Endothelial cell of umbilical vein (primary cell): ENCODE results near the gene C4A. TPM values are rescaled to one million over a fixed set of nuclear protein-coding genes. Genes with fewer than 3 reads are reported as not detected.
"Not testable (repeated sequence)": the region's sequence is repeated elsewhere in the genome, so short reads cannot be mapped to it uniquely, and the experiment has no call there.

Source experiments
- BruUV-seq: library from RNA; stranded (reverse); fragments of 400-500 nt; replicated peaks from 2 replicates; lab custom pipeline; 2021; lab: Mats Ljungman, UMichigan
- CTCF ChIA-PET: fragments of 300-600, 350-600 bp; sonication (Branson Sonifier 250); formaldehyde crosslinking; loops from one replicate; lab custom pipeline; 2021; ENCODE audit warnings: antibody characterized with exemption, inconsistent platforms; lab: Charles Lee
- POLR2A ChIA-PET: fragments of 300-600, 350-600 bp; sonication (Branson Sonifier 250); formaldehyde crosslinking; loops from one replicate; lab custom pipeline; 2021; ENCODE audit warnings: antibody characterized with exemption, inconsistent platforms; lab: Charles Lee
- DNase-seq: peaks from one replicate; pipeline ENCODE4 v3.0.0-alpha.2; 2011; ENCODE audit warnings: low read depth, low spot score
- FAIRE-seq: peaks from 2 replicates; lab custom pipeline; 2011; peaks lifted over from hg19 to GRCh38; lab: Jason Lieb, UNC
- H2AFZ ChIP-seq: 2 replicates; pipeline ENCODE4 v1.6.0; 2012; ENCODE audit warnings: low read depth, low read length, control low read depth, inconsistent platforms
- H3K27ac ChIP-seq: 2 replicates; pipeline ENCODE4 v1.5.1; 2011; ENCODE audit warnings: low read depth, mild to moderate bottlenecking, control low read depth, low read length, moderate library complexity; ENCODE audit not compliant: insufficient read depth
- H3K27me3 ChIP-seq, 2 experiments: 2 replicates each; pipeline versions ENCODE4 v1.6.0 to v1.6.1; 2011; ENCODE audit warnings: low read length in 2 of 2, mixed read lengths in 1 of 2; ENCODE audit not compliant: control insufficient read depth in 2 of 2, insufficient read depth in 2 of 2
- H3K36me3 ChIP-seq, 2 experiments: 2 replicates in 1 of 2; 3 replicates in 1 of 2; pipeline ENCODE4 v1.5.1; 2011; ENCODE audit warnings: low read length in 2 of 2, mild to moderate bottlenecking in 1 of 2, moderate library complexity in 1 of 2; ENCODE audit not compliant: control insufficient read depth in 2 of 2, insufficient read depth in 2 of 2; ENCODE audit errors: extremely low read depth in 1 of 2
- H3K4me1 ChIP-seq: 3 replicates; pipeline ENCODE4 v1.5.1; 2011; ENCODE audit warnings: mild to moderate bottlenecking, low read length; ENCODE audit not compliant: control insufficient read depth, insufficient read depth; ENCODE audit errors: extremely low read depth
- H3K4me2 ChIP-seq: 2 replicates; pipeline ENCODE4 v1.6.1; 2011; ENCODE audit warnings: low read length, control low read depth, mixed read lengths; ENCODE audit not compliant: insufficient read depth
- H3K4me3 ChIP-seq, 3 experiments: fragments of 200-600 bp in 1 of 3; sonication (generic), shearing (Covaris generic) in 1 of 3; replicated peaks in 1 of 3; 2 replicates each; pipeline ENCODE4 v1.5.1; 2011 to 2016; ENCODE audit warnings: control low read depth in 3 of 3, low read length in 3 of 3, mild to moderate bottlenecking in 2 of 3, inconsistent platforms in 1 of 3, low read depth in 1 of 3, moderate library complexity in 1 of 3; ENCODE audit not compliant: insufficient read depth in 1 of 3
- H3K79me2 ChIP-seq: 2 replicates; pipeline ENCODE4 v1.6.0; 2012; ENCODE audit warnings: low read length, inconsistent platforms; ENCODE audit not compliant: control insufficient read depth, insufficient read depth
- H3K9ac ChIP-seq: replicated peaks from 2 replicates; pipeline ENCODE3; 2011; ENCODE audit warnings: low read length, control low read depth; ENCODE audit not compliant: insufficient read depth; ENCODE audit errors: extremely low read depth
- H3K9me1 ChIP-seq: replicated peaks from 3 replicates; pipeline ENCODE4 v1.6.0; 2011; ENCODE audit warnings: mild to moderate bottlenecking, low read length; ENCODE audit not compliant: control insufficient read depth, insufficient read depth; ENCODE audit errors: extremely low read depth
- H3K9me3 ChIP-seq: replicated peaks from 2 replicates; pipeline ENCODE4 v1.5.1; 2012; ENCODE audit warnings: low read length, inconsistent platforms; ENCODE audit not compliant: control insufficient read depth, insufficient read depth
- H4K20me1 ChIP-seq: replicated peaks from 2 replicates; pipeline ENCODE3; 2011; ENCODE audit warnings: mild to moderate bottlenecking, low read length; ENCODE audit not compliant: control insufficient read depth, insufficient read depth; ENCODE audit errors: extremely low read depth
- dilution Hi-C: fragments of 300-500 bp; cut with MboI; formaldehyde crosslinking; loops from one replicate; pipeline ENCODE4 v1.15.0; 2019; ENCODE audit warnings: low sequenced_read_pairs; ENCODE audit not compliant: extremely low pct_ligation_motif_present
- intact Hi-C: fragments of 100-400 bp; cut with micrococcal nuclease; formaldehyde crosslinking; loops from one replicate; pipeline ENCODE4 v1.10.0; 2022
- polyA plus RNA-seq, 4 experiments: library from polyadenylated mRNA; depleted of rRNA in 3 of 4; stranded (reverse) in 3 of 4; unstranded in 1 of 4; fragments of >200 nt; gene quantifications; 2 replicates each; pipeline versions ENCODE4 v1.2.1 to v1.2.3, GENCODE V29; 2011 to 2012; ENCODE audit warnings: missing spikeins in 1 of 4
- total RNA-seq: library from RNA; stranded (reverse); gene quantifications from 2 replicates; pipeline ENCODE4 v1.2.3, GENCODE V29; 2021

C4A gene
- total and polyA plus RNA-seq, 2 donors (not counting 3 experiments of a cell fraction or from before 2014, with no cell fraction given), result 5.2 to 5.7 TPM

DNA sequence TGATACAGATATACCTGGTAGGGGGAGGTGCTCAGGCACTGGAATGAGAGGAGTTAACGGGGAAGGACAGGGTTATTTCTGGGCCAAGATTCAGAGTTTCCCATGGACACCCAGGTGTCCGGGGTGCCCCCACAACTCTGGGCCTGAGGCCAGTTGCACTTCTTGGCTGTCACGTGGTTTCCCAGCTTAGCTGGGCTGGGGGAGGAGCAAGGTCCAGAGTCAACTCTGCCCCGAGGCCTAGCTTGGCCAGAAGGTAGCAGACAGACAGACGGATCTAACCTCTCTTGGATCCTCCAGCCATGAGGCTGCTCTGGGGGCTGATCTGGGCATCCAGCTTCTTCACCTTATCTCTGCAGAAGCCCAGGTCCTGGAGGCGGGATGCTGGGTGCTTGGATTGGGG, 32.7 kb downstream of the C4A start, which contains the start of gene C4B:
TSS of gene C4B (plus strand) at position 249 of the 400 bp plus-strand sequence. CDS start at position 300, 51 bp downstream.
- FAIRE-seq, H3K27ac ChIP-seq, H3K27me3 ChIP-seq, H3K9ac ChIP-seq, CTCF ChIA-PET, H3K9me1 ChIP-seq, intact Hi-C loops, DNase-seq, H3K36me3 ChIP-seq, H3K4me3 ChIP-seq, H2AFZ ChIP-seq, H4K20me1 ChIP-seq, dilution Hi-C loops, POLR2A ChIA-PET, H3K9me3 ChIP-seq, H3K4me1 ChIP-seq, H3K79me2 ChIP-seq, H3K4me2 ChIP-seq, BruUV-seq: not testable (repeated sequence)

DNA sequence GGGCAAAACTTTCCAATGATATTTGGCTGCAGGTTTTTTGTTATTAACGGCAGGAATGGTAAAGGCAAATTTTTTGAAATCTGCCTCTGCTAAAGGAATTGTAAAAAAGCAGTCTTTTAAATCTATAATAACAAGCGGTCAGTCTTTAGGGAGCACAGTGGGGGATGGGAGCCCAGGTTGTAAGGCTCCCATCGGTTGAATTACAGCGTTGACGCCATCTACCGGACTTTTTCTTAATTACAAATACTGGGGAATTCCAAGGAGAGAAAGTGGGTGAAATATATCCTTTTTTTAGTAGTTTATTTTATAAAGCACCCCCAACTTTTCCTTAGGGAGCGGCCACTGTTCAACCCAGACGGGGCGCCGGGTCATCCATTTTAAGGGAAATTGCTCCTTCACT, 40.2 kb downstream of the C4A start:
- BruUV-seq, result not testable (repeated sequence)

DNA sequence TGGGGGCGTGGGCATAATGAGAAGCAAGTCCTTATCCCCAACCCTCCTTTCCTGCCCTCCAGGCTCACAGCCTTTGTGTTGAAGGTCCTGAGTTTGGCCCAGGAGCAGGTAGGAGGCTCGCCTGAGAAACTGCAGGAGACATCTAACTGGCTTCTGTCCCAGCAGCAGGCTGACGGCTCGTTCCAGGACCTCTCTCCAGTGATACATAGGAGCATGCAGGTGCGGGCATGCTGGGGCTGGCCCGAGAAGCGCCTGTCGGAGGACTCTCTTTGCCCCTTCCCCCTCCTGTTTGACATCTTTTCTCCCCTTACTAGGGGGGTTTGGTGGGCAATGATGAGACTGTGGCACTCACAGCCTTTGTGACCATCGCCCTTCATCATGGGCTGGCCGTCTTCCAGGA, 46.8 kb downstream of the C4A start:
- H3K9ac ChIP-seq, POLR2A ChIA-PET, H3K27ac ChIP-seq, DNase-seq, H2AFZ ChIP-seq, CTCF ChIA-PET, H3K36me3 ChIP-seq, H3K4me2 ChIP-seq, H3K79me2 ChIP-seq, H3K4me1 ChIP-seq, H3K9me3 ChIP-seq, dilution Hi-C loops, FAIRE-seq, H3K27me3 ChIP-seq, H4K20me1 ChIP-seq, intact Hi-C loops, H3K4me3 ChIP-seq, H3K9me1 ChIP-seq, BruUV-seq: not testable (repeated sequence)

More for the DNA sequence above, 40.2 kb downstream of the C4A start:
- H3K4me1 ChIP-seq, H3K27me3 ChIP-seq, POLR2A ChIA-PET, intact Hi-C loops, H3K9me3 ChIP-seq, H3K9me1 ChIP-seq, H3K4me3 ChIP-seq, dilution Hi-C loops, H3K4me2 ChIP-seq, FAIRE-seq, H4K20me1 ChIP-seq, H3K27ac ChIP-seq, H3K9ac ChIP-seq, H3K36me3 ChIP-seq, H3K79me2 ChIP-seq, DNase-seq, CTCF ChIA-PET, H2AFZ ChIP-seq: not testable (repeated sequence)

DNA sequence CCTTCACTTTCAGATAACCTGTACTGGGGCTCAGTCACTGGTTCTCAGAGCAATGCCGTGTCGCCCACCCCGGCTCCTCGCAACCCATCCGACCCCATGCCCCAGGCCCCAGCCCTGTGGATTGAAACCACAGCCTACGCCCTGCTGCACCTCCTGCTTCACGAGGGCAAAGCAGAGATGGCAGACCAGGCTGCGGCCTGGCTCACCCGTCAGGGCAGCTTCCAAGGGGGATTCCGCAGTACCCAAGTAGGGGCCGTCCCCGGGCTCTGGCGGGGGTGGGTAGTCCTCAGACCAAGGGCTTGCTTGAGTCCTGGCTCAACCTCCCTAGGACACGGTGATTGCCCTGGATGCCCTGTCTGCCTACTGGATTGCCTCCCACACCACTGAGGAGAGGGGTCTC, 47.7 kb downstream of the C4A start:
- CTCF ChIA-PET, POLR2A ChIA-PET, FAIRE-seq: not testable (repeated sequence)

More for the DNA sequence above, 47.7 kb downstream of the C4A start:
- intact Hi-C loops, H3K4me3 ChIP-seq, H3K9me1 ChIP-seq, DNase-seq, H3K9me3 ChIP-seq, H3K36me3 ChIP-seq, BruUV-seq, H3K27ac ChIP-seq, H4K20me1 ChIP-seq, H3K27me3 ChIP-seq, H3K79me2 ChIP-seq, H3K4me1 ChIP-seq, H3K9ac ChIP-seq, H3K4me2 ChIP-seq, H2AFZ ChIP-seq, dilution Hi-C loops: not testable (repeated sequence)
